ENCODE results near the gene GREB1. TPM values are rescaled to one million over a fixed set of nuclear protein-coding genes. Genes with fewer than 3 reads are reported as not detected.

Gene GREB1
- total and polyA plus RNA-seq, 2 of the 13 experiments (the other 11 are each of a cell fraction or from before 2014, with no cell fraction given) = 31.3 to 61.2 TPM

- no peak for TF ChIP-seq JARID2 (CRISPR knock-in tag; IDR thresholded peaks at IDR 0.05; ENCODE audit: insufficient replicate concordance)
- no peak; the same call in 1 of the 2 replicates for TF ChIP-seq JUND (CRISPR knock-in tag; IDR thresholded peaks at IDR 0.05)
- TF ChIP-seq ZNF460 (CRISPR knock-in tag; IDR thresholded peaks at IDR 0.05; ENCODE audit: borderline replicate concordance) = peak; percentile 36; the same call in 1 of the 2 replicates
- TF ChIP-seq RAD51 (IDR thresholded peaks at IDR 0.05; ENCODE audit: borderline replicate concordance) = no peak
- peak; percentile 77 for TF ChIP-seq POLR2AphosphoS5 (IDR thresholded peaks at IDR 0.05; ENCODE audit: low read depth, low read length)
- TF ChIP-seq ZNF619 (CRISPR knock-in tag; IDR thresholded peaks at IDR 0.05) = no peak; the same call in 1 of the 2 replicates
- TF ChIP-seq ZNF724P (CRISPR knock-in tag; IDR thresholded peaks at IDR 0.05; ENCODE audit: borderline replicate concordance) = no peak
- TF ChIP-seq KAT8 (CRISPR knock-in tag; IDR thresholded peaks at IDR 0.05) = peak; percentile 18
- TF ChIP-seq NCOR1 (IDR thresholded peaks at IDR 0.05; ENCODE audit: borderline replicate concordance, low read length) = peak; percentile 64; the same call in 1 of the 2 replicates
- TF ChIP-seq SMAD9 (CRISPR knock-in tag; IDR thresholded peaks at IDR 0.05) = no peak; the same call in 1 of the 2 replicates
- no peak; the same call in 1 of the 2 replicates for TF ChIP-seq ZNF33B (CRISPR knock-in tag; IDR thresholded peaks at IDR 0.05)
- TF ChIP-seq FOSL2 (CRISPR knock-in tag; IDR thresholded peaks at IDR 0.05) = peak; percentile 52
- peak; percentile 65; the same call in 1 of the 2 replicates for TF ChIP-seq ZNF567 (CRISPR knock-in tag; IDR thresholded peaks at IDR 0.05; ENCODE audit: borderline replicate concordance)
- peak; percentile 59; the same call in 1 of the 2 replicates for TF ChIP-seq SIX1 (CRISPR knock-in tag; IDR thresholded peaks at IDR 0.05; ENCODE audit: borderline replicate concordance)
- TF ChIP-seq MED13 (CRISPR knock-in tag; IDR thresholded peaks at IDR 0.05) = peak; percentile 70; the same call in 1 of the 2 replicates
- TF ChIP-seq ZNF337 (CRISPR knock-in tag; IDR thresholded peaks at IDR 0.05; ENCODE audit: borderline replicate concordance, low read depth) = no peak
- TF ChIP-seq ESRRA (CRISPR knock-in tag; IDR thresholded peaks at IDR 0.05; ENCODE audit: low read depth) = peak; percentile 91
- TF ChIP-seq TEAD2 (CRISPR knock-in tag; IDR thresholded peaks at IDR 0.05) = no peak
- TF ChIP-seq, protein P1, sequence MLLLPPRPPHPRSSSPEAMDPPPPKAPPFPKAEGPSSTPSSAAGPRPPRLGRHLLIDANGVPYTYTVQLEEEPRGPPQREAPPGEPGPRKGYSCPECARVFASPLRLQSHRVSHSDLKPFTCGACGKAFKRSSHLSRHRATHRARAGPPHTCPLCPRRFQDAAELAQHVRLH (CRISPR knock-in tag; IDR thresholded peaks at IDR 0.05; ENCODE audit: borderline replicate concordance, low read depth) = no peak; the same call in 1 of the 2 replicates
- TF ChIP-seq GMEB2 (CRISPR knock-in tag; IDR thresholded peaks at IDR 0.05; ENCODE audit: low read depth) = no peak
- TF ChIP-seq SUZ12 (IDR thresholded peaks at IDR 0.05; ENCODE audit: low read depth, low read length) = no peak
- 0 out of 2 replicates have a peak, but pooled peaks have one; percentile 55 for TF ChIP-seq PAWR (CRISPR knock-in tag; IDR thresholded peaks at IDR 0.05; ENCODE audit: borderline replicate concordance)
- TF ChIP-seq ZNF775 (CRISPR knock-in tag; IDR thresholded peaks at IDR 0.05; ENCODE audit: borderline replicate concordance) = no peak
Measured at GRCh38 chr2:11539317-11540147, 5.7 kb downstream of the GREB1 start (continued).

Data from HepG2 (cell line).